Mesenchymal stem cell (in vitro differentiated cells and primary cell): ENCODE results near the gene KTN1. TPM values are rescaled to one million over a fixed set of nuclear protein-coding genes. Genes with fewer than 3 reads are reported as not detected.

Experiments used
- DNase-seq: peaks from one replicate; pipeline ENCODE4 v3.0.0-alpha.2; 2013
- H2AFZ ChIP-seq: one replicate; pipeline ENCODE4 v1.6.1; 2013; ENCODE audit warnings: low read depth, mild to moderate bottlenecking, control low read depth, inconsistent platforms, low read length, moderate library complexity
- H2AK5ac ChIP-seq: 2 replicates; pipeline ENCODE4 v1.6.1; 2013; ENCODE audit warnings: low read length, moderate library complexity, mild to moderate bottlenecking, inconsistent platforms; ENCODE audit not compliant: severe bottlenecking
- H2BK120ac ChIP-seq: one replicate; pipeline ENCODE4 v1.6.1; 2013; ENCODE audit warnings: low read depth, mild to moderate bottlenecking, inconsistent platforms, low read length, moderate library complexity
- H2BK12ac ChIP-seq, 2 experiments: one replicate each; pipeline ENCODE4 v1.6.1; 2013; ENCODE audit warnings: inconsistent platforms in 2 of 2, low read length in 2 of 2, mild to moderate bottlenecking in 2 of 2, moderate library complexity in 2 of 2, control low read depth in 1 of 2
- H2BK15ac ChIP-seq: one replicate; pipeline ENCODE4 v1.6.1; 2013; ENCODE audit warnings: mild to moderate bottlenecking, low read depth, inconsistent platforms; ENCODE audit not compliant: poor library complexity, severe bottlenecking
- H2BK5ac ChIP-seq: 2 replicates; pipeline ENCODE4 v1.6.1; 2013; ENCODE audit warnings: low read depth, mild to moderate bottlenecking, low read length, control low read depth, inconsistent platforms; ENCODE audit not compliant: poor library complexity, severe bottlenecking
- H3K14ac ChIP-seq, 2 experiments: one replicate each; pipeline ENCODE4 v1.6.1; 2013; ENCODE audit warnings: inconsistent platforms in 2 of 2, low read length in 2 of 2, control low read depth in 1 of 2, mild to moderate bottlenecking in 1 of 2, moderate library complexity in 1 of 2
- H3K18ac ChIP-seq, 2 experiments: one replicate each; pipeline ENCODE4 v1.6.1; 2013; ENCODE audit warnings: inconsistent platforms in 2 of 2, low read length in 2 of 2, control low read depth in 1 of 2, low read depth in 1 of 2, mild to moderate bottlenecking in 1 of 2
- H3K23ac ChIP-seq, 2 experiments: one replicate each; pipeline ENCODE4 v1.6.1; 2013; ENCODE audit warnings: inconsistent platforms in 2 of 2, low read length in 2 of 2, mild to moderate bottlenecking in 2 of 2, moderate library complexity in 2 of 2, control low read depth in 1 of 2
- H3K27ac ChIP-seq: 2 replicates; pipeline ENCODE4 v1.5.1; 2013; ENCODE audit warnings: mild to moderate bottlenecking, moderate library complexity, low read length, control low read depth, inconsistent platforms; ENCODE audit not compliant: poor library complexity, severe bottlenecking
- H3K27me3 ChIP-seq, 2 experiments: 2 replicates each; pipeline versions ENCODE4 v1.6.1 to v1.7.0; 2013; ENCODE audit warnings: low read length in 2 of 2, mild to moderate bottlenecking in 2 of 2, moderate library complexity in 2 of 2, control low read depth in 1 of 2, inconsistent platforms in 1 of 2; ENCODE audit not compliant: control insufficient read depth in 1 of 2, insufficient read depth in 1 of 2
- H3K36me3 ChIP-seq, 2 experiments: 2 replicates each; pipeline versions ENCODE4 v1.6.1 to v1.7.0; 2013; ENCODE audit warnings: low read length in 2 of 2, control low read depth in 1 of 2, inconsistent platforms in 1 of 2, low read depth in 1 of 2, mild to moderate bottlenecking in 1 of 2; ENCODE audit not compliant: insufficient read depth in 2 of 2, control insufficient read depth in 1 of 2
- H3K4ac ChIP-seq, 2 experiments: one replicate each; pipeline ENCODE4 v1.6.1; 2013; ENCODE audit warnings: inconsistent platforms in 2 of 2, low read length in 2 of 2, mild to moderate bottlenecking in 2 of 2, moderate library complexity in 2 of 2, control low read depth in 1 of 2, low read depth in 1 of 2
- H3K4me1 ChIP-seq: 2 replicates; pipeline ENCODE4 v1.6.1; 2013; ENCODE audit warnings: low read depth, low read length, control low read depth; ENCODE audit not compliant: control insufficient read depth, insufficient read depth
- H3K4me2 ChIP-seq: 2 replicates; pipeline ENCODE4 v1.6.1; 2013; ENCODE audit warnings: low read length, mild to moderate bottlenecking, inconsistent platforms; ENCODE audit not compliant: poor library complexity, severe bottlenecking
- H3K4me3 ChIP-seq, 2 experiments: 2 replicates each; pipeline versions ENCODE4 v1.5.1 to v1.7.0; 2013; ENCODE audit warnings: low read length in 2 of 2, mild to moderate bottlenecking in 2 of 2, control low read depth in 1 of 2, low read depth in 1 of 2; ENCODE audit not compliant: insufficient read depth in 1 of 2
- H3K79me1 ChIP-seq: replicated peaks from 2 replicates; pipeline ENCODE4 v1.6.1; 2013; ENCODE audit warnings: mild to moderate bottlenecking, control low read depth, low read length, inconsistent platforms; ENCODE audit not compliant: poor library complexity, severe bottlenecking
- H3K9ac ChIP-seq: 2 replicates; pipeline ENCODE4 v1.7.0; 2013; ENCODE audit warnings: mild to moderate bottlenecking, low read length, moderate library complexity
- H3K9me3 ChIP-seq: 2 replicates; pipeline ENCODE4 v1.7.0; 2013; ENCODE audit warnings: mild to moderate bottlenecking, low read length; ENCODE audit not compliant: control insufficient read depth
- H4K8ac ChIP-seq: one replicate; pipeline ENCODE4 v1.6.1; 2013; ENCODE audit warnings: inconsistent platforms, mild to moderate bottlenecking, low read length, moderate library complexity
- H4K91ac ChIP-seq: one replicate; pipeline ENCODE4 v1.6.1; 2013; ENCODE audit warnings: mild to moderate bottlenecking, low read length, inconsistent platforms
- WGBS: methylation state at CpG from one replicate; pipeline ENCODE4 v1.1.7; 2013; ENCODE audit warnings: mixed read lengths; 5-methylcytosine and 5-hydroxymethylcytosine counted together
- small RNA-seq: library from polyadenylated mRNA; stranded (forward); fragments of <200 nt; extraction: miRNeasy Mini kit (QIAGEN cat#:217004); gene quantifications from one replicate; pipeline ENCODE3, GENCODE V24; 2013; ENCODE audit warnings: low read depth

Gene KTN1

DNA sequence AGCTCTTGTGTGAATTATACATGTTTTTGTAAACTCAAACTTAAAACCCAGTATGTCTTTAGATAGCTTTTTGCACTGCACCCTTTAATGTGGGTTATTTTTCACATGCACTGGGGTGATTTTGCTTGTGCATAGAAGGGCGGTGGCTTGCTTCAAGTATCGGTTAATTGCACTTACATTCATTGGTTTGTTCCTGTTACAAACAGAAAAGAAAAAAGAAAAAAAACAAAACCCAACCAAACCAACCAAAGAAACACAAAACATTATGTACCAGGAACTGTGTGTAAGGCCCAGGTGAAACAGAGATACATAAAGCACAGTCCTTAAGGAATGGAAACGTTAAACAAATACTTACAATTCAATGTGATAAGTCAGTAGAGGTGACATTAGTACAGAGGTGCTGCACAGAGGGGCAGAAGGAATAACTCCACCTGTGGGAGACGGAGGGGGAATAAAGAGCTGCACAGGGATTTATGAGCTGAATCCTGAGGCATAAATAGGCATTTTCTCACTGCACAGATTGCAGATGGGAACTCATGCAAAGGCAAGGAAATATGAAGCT is 151.4 kb downstream of the KTN1 start:
- no peak overlapping the region for H3K9ac ChIP-seq
- H3K4me1 ChIP-seq = no peaks in the 10 kb centered on the region
- H4K91ac ChIP-seq = no peak overlapping the region
- no peak overlapping the region for H3K14ac ChIP-seq
- H4K8ac ChIP-seq = no peak overlapping the region
- no peak overlapping the region for H3K23ac ChIP-seq
- no peak overlapping the region for H3K4ac ChIP-seq
- no peak for DNase-seq
- no peaks in the 10 kb centered on the region for H3K27me3 ChIP-seq
- H2BK5ac ChIP-seq = no peak overlapping the region
- H3K4me2 ChIP-seq = no peak overlapping the region
- no peak overlapping the region for H2AFZ ChIP-seq
- WGBS = 94% methylated on average over 2 of the region's 4 CpGs
- H3K79me1 ChIP-seq = no peaks in the 10 kb centered on the region
- no peak overlapping the region for H2BK120ac ChIP-seq
- H2BK15ac ChIP-seq = no peak overlapping the region
- H3K36me3 ChIP-seq = no peaks in the 10 kb centered on the region
- H3K9me3 ChIP-seq = peaks cover 4% of the 10 kb centered on the region
- H3K18ac ChIP-seq = no peak overlapping the region
- H2BK12ac ChIP-seq = no peak overlapping the region
- H3K4me3 ChIP-seq = no peak overlapping the region
- no peak overlapping the region for H2AK5ac ChIP-seq
- no peak overlapping the region for H3K27ac ChIP-seq

DNA sequence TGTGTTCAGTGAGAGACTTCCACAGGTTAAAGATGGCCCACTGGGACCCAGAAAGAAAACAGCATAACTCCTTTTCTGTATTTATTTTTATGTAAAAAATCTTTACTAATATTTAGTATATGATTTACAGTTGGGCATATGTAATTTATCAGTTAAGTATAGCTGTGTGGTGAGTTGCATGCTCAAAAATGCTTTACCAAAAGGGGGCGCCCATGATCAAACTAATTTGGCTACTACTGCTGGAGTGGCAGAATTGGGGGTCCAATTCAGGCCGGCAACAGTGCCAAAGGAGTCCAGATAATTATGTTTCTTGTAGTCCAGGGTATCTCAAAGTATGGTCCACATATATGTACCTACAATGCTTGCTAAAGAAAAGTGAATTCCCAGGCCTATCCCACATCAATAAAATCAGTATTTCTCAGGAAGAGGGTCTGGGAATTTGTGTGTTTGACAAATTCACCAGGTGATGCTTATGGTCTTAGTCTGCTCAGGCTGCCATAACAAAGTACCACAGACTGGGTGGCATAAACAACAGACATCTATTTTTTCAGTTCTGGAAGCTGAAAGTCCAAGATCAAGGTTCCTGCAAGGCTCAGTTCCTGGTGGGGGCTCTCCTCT is 152.0 kb downstream of the KTN1 start:
- H2BK15ac ChIP-seq = no peak overlapping the region
- 33% methylated on average over 2 of the region's 2 CpGs for WGBS

DNA sequence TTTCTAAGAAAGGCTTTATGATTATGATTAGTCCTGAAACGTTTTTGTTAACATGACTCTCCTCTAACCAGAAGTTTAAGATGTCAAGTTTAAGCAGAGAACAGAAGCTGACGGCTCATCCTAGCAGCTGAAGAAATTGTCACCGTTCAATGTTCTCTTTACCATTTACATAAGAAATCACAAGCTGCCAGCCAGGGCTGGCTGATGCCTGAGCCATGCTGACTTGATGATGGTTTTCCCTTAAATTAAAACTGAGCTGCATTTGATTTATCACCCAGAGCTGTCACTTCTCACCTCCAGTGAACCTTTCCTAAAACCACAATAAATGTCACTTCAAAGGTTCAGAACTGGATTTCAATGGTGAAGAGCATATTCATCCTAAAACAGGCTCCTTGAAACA is 153.6 kb downstream of the KTN1 start:
- Histone ChIP-seq H3K9me3 (peaks cover 4% of the 10 kb centered on the region), H3K27me3 (no peaks in the 10 kb centered on the region), H2BK12ac (no peak overlapping the region), H3K4me1 (no peaks in the 10 kb centered on the region), H3K23ac (no peak overlapping the region), H3K4me3 (no peak overlapping the region), H2AK5ac (no peak overlapping the region), H3K9ac (no peak overlapping the region), H2BK15ac (no peak overlapping the region), H2BK120ac (no peak overlapping the region), H4K8ac (no peak overlapping the region), H4K91ac (no peak overlapping the region), H3K27ac (no peak overlapping the region), H3K36me3 (no peaks in the 10 kb centered on the region), H2AFZ (no peak overlapping the region), H3K4ac (no peak overlapping the region), H3K4me2 (no peak overlapping the region), H2BK5ac (no peak overlapping the region), H3K14ac (no peak overlapping the region), H3K18ac (no peak overlapping the region), H3K79me1 (no peaks in the 10 kb centered on the region)
- WGBS = 77% methylated on average over 3 of the region's 3 CpGs
- no peak for DNase-seq

More for the DNA sequence above, 152.0 kb downstream of the KTN1 start:
- no peak overlapping the region for H3K4me2 ChIP-seq
- H3K9me3 ChIP-seq = peaks cover 4% of the 10 kb centered on the region
- H3K36me3 ChIP-seq = no peaks in the 10 kb centered on the region
- no peak overlapping the region for H3K27ac ChIP-seq
- no peak overlapping the region for H3K14ac ChIP-seq
- no peak overlapping the region for H3K9ac ChIP-seq
- H2AK5ac ChIP-seq = no peak overlapping the region
- H2BK5ac ChIP-seq = no peak overlapping the region
- no peak for DNase-seq
- H3K23ac ChIP-seq = no peak overlapping the region
- no peaks in the 10 kb centered on the region for H3K79me1 ChIP-seq
- H3K18ac ChIP-seq = no peak overlapping the region
- H3K4me1 ChIP-seq = no peaks in the 10 kb centered on the region
- no peak overlapping the region for H3K4ac ChIP-seq
- H2BK120ac ChIP-seq = no peak overlapping the region
- no peak overlapping the region for H4K8ac ChIP-seq
- no peaks in the 10 kb centered on the region for H3K27me3 ChIP-seq
- H3K4me3 ChIP-seq = no peak overlapping the region
- H2BK12ac ChIP-seq = no peak overlapping the region
- H4K91ac ChIP-seq = no peak overlapping the region
- no peak overlapping the region for H2AFZ ChIP-seq

Small RNA genes within 50 kb of the gene (small RNA-seq; reads per million reads assigned to genes)
- not detected for gene RF00019
